Stimulated activated CD8-positive, alpha-beta memory T cell treated with anti-CD3 and anti-CD28 coated beads, Interleukin-7, amount 100 ng/mL, for 48 hours (primary cell): ENCODE data around the gene ARID3A.

ENCODE experiments used
- DNase-seq, 2 donors: peaks; one replicate each; pipeline ENCODE4 v3.0.0-alpha.2; 2020; ENCODE audit warnings: low read depth in 1 of 2; ENCODE audit errors: extremely low read depth in 1 of 2

ARID3A gene

DNA sequence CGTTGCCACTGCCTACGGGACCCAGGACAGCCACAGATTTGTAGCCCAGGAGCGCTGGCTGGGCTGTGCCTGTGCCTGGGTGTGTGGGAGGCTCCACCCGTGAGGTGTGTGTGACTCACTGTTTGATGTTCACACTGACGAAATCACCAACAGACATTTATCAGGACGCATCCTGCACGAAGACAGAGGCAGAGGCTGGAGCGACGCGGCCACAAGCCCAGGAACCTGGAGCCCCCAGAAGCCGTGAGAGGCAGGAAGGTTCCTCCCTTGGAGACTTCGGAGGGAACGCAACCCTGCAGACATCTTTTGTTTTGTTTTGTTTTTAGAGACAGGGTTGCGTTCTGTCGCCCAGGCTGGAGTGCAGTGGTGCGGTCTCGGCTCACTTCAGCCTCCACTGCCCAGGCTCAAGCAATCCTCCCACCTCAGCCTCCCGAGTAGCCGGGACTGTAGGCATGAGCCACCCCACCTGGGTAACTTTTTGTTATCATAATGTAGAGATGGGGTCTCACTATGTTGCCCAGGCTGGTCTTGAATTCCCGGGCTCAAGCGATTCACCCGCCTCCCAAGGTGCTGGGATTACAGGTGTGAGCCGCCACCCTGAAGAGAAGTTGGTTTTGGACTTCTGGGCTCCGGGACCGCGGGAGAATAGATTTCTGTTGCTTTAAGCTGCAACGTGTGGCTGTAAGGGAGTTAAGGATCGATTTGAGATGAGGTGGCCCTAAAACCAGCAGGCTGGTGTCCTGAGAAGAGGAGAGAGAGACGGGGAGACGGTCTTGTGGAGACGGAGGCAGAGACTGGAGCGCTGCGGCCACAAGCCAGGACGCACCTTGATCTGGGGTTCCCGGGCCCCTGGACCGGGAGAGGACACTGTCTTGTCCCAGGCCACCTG, 33.4 kb downstream of the ARID3A start:
- peak in 1 of 2 donors; percentile 35 for DNase-seq

DNA sequence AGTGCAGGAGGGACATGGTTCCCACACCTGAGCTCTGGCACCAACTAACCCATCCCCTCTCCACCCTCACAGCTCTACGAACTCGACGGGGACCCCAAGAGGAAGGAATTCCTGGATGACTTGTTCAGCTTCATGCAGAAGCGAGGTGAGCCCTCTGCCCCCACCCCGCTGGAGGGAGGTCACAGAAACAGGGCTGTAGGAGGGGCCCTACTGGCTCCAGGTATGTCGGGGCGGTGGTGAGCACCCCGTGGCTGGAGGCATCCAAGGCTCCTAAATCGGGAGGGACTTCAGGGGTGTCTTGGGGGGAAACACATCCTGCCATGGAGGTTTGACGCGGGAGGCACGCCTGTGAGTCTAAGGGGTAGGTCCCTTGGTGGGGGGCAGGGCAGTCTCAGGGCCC, 34.2 kb downstream of the ARID3A start:
- DNase-seq = no peak

DNA sequence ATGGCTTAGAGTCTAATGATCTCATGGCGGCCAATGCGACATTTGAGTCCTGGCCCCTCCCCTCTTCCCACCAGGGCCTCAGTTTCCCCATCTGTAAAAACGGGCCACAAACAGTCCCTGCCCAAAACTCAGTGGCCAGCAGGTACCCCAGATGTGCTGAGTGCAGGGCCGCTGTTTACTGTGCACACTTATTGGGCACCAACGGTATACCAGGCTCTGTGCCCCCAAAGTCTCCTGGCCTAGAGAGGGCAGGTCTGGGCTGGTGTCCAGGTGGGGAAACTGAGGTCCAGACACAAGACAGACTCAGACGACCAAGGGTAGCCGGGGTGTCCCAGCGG, 34.7 kb downstream of the ARID3A start:
- DNase-seq = no peak

DNA sequence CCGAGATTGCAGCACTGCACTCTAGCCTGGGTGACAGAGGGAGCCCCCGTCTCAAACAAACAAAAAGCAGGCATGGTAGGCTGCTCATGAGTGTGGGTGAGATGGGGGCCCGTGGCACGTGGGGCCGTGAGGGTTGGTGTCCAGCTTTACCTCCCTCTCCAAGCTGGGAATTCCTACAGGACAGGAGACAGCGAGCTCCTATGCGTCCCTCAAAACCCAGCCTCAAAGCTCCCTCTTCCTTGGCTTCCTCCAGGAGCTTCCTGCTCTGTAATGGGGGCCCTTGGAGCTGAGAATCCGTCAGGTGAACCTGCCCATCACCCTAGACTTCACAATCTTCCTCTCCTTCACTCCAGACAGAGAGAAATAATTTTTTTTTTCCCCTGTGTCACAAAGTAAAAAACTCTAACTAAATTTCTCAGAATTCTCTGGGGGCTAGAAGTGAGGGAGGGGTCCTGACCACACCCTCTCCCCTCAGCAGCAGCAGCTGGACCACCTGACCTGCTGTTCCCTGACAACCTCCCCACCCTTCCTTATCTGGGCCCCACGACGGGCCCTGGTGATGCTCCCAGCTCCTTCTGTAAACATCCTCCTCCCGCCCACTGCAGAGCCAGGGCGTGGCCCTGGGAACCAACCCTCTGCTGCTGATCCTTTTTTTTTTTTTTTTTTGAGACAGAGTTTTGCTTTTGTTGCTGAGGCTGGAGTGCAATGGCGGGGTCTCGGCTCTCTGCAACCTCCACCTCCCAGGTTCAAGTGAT, 36.2 kb downstream of the ARID3A start:
- DNase-seq = no peak

DNA sequence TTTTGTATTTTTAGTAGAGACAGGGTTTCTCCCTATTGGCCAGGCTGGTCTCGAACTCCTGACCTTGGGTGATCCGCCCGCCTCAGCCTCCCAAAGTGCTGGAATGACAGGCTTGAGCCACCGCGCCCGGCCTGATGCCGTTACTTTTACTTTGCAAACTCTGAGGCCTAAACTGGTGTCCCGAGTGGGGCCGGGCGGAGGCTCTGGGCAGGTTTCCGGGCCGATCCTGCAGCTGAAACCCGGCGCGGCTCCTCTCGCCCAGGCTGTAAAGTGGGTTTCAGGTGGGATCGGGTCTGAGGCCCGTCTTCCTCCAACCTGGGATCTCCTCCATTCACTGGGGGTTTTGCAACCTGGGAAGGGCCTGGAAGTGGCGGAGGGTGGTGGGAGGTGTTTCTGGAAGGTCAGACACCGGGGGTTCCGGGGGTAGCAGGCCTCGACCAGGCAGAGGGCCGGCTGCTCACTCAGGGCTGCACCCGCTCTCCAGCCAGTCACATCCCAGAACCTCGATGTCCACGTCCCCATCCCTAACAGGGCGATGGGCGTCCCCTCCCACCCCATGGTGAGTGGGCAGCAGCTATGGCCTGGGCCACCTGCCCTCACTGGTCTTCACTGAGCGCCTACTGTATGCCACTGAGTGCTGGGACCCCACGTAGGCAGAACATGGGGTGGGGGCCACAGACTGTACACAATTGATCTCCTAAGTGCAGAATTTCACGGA, 37.0 kb downstream of the ARID3A start:
- no peak for DNase-seq

DNA sequence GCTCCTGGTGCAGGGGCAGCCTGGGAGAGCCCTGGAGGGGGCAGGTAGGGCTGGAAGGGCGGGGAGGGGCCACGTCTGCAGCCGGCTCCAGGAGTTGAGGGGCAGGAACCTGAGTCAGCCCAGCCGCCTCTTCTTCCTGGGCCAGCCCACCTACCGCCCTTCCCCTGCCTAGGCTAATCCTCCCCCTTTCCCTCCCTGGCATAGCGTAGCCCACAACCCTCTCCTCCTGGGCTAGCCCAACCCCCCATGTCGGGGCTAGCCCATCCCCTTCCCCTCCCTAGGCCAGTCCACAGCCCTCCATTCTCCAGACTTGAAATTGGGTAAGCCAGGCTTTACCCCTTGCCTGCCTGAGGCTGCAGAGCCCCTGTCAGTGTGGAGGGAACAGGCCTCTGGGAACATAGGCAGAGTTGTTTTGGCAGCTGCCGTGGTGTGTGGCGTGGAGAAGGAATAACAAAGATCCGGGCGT, 37.7 kb downstream of the ARID3A start:
- no peak for DNase-seq

DNA sequence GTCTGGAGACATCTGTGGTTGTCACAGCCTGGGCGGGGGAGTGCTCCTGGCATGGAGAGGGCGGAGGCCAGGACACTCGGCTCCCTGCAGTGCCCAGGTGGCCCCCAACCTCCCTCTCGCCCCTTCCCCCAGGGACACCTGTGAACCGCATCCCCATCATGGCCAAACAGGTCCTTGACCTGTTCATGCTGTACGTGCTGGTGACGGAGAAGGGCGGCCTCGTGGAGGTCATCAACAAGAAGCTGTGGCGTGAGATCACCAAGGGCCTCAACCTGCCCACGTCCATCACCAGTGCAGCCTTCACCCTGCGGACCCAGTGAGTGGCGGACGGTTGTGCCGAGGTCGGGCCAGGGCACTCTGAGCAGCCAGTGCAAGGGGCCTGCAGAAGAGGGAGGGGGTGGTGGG, 38.3 kb downstream of the ARID3A start:
- no peak for DNase-seq

DNA sequence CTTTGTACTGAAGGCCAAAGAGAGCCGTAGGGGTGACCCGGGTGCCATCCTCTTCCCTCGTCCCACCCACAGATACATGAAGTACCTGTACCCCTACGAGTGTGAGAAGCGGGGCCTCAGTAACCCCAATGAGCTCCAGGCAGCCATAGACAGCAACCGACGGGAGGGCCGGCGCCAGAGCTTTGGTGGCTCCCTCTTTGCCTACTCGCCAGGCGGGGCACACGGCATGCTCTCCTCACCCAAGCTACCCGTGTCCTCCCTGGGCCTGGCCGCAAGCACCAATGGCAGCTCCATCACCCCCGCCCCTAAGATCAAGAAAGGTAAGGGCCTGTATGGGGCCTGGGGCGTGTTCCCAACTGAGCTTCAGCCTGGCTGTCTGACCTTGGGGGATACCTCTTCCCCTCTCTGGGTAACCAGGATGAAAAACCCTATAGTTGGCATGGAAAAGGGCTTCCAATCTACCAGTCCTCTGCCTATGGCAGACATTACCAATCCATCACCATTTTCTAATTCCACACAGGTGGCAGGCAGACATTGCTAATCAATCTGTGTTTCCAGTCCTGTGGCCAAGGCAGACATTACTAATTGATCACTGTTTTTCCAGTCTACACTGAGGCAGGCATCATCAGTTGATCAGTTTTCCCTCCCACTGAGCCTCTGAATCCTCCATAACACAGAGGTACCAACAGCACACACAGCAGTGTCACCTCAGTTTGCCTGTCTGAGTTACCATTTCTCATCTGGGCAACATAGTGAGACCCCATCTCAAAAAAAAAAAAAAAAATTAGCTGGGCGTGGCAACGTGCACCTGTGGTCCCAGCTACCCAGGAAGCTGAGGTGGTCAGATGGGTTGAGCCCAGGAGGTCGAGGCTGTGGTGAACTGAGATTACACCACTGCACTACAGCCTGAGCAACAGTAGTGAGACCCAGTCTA, 39.2 kb downstream of the ARID3A start:
- DNase-seq = no peak

DNA sequence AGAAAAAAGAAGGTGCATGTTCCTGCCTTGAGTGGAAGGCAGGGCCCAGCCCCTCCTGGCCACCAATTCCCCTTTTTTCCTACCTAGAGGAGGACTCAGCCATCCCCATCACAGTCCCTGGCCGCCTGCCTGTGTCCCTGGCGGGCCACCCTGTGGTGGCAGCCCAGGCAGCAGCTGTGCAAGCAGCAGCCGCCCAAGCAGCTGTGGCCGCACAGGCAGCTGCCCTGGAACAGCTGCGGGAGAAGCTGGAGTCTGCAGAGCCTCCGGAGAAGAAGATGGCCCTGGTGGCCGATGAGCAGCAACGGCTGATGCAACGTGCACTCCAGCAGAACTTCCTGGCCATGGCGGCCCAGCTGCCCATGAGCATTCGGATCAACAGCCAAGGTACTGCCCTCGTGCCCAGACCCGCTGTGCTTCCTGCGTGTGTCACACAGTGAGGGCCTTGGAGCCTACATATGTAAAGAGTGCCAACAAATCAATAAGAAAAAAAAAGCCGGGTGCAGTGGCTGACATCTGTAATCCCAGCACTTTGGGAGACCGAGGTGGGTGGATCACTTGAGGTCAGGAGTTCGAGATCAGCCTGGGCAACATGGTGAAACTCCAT, 40.8 kb downstream of the ARID3A start:
- no peak for DNase-seq

DNA sequence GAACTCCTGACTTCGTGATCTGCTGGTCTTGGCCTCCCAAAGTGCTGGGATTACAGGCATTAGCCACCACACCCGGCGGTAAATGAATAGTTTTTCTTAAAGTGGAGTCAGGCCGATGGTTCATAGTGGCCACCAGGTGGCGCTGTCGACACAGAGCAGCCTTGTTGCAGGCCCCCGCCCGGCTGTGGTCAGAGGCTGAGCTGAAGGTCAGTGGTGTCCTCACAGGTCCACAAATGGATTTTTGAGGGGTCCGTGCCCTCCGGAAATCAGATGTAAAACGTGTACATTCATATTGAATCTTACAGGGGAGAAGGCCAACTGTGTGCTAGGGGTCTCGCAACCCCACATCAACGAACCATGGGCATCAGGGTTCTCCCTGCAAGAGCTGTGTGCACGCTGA, 44.9 kb downstream of the ARID3A start:
- DNase-seq = no peak

DNA sequence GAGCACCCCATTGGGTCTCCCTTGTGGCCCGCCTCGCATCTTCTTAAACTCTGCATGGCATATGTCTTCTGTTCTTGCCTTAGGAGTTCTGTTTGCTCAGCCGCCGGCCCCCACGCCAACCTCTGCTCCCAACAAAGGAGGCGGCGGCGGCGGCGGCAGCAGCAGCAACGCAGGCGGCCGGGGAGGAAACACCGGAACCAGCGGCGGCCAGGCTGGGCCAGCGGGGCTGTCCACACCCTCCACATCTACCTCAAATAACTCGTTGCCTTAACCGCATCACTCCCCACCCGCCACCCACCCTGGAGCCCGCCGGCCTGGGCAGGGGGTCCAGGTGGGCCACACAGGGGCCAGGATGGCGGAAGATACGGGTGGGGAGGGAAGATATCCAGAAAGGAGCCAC, 46.0 kb downstream of the ARID3A start:
- no peak for DNase-seq

DNA sequence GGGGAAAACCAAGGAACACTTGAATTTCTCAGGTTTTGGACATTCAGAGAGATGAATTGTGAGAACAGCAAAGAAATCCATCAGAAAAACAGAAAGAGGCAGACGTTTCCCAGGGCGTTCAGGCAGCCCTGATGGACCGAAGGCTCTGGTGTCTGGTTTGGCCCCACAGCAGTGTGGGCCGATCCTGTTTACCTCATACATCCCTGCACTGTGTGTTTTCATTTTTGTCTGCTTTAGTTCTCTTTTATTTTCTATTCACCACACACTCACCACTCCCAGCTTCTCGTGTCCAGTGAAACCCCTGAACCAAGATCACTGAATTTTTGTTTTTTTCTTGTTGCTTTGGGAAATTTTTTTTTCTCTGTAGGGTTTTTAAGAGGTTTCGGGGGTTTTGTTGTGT, 46.4 kb downstream of the ARID3A start:
- DNase-seq = no peak

DNA sequence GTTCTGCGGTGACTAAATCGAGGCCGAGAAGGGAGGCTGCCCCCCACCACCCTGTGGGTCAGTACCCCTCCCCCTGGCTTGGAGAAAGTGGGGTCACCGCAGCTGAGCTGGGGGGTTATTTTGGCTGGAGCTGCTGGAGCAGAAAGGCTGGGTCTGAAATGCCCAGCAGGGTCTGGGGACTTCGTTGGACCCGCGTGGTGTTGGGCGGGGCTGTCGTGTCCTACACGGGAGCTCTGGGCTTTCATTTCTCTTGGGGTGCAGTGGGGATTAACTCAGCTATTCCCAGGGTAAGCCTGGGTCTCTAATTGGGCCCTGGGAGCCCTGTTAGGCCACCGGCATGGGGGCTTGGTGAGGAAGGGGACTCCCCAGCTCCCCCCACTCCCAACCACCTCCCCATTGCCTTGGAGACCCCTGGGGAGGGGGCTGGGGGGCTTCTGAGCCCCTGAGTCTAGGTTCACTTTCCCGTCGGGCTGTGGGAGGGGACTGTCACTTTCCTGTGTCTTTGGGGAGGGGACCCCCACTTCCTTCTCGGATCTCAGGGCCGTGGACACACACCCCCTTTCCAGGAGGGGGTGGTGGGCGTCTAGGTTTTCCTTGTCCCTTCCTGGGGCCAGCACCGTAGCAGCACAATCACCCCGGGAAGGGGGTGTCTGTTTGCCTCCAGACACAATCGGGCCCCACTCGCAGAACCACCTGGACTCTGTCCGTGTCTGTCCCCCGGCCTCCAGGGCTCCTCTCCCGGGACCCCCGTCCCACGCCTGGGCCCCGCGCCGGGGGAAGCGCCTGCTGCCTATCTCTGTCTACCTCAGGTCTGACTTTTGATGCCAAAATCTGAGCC, 48.1 kb downstream of the ARID3A start:
- no peak for DNase-seq

DNA sequence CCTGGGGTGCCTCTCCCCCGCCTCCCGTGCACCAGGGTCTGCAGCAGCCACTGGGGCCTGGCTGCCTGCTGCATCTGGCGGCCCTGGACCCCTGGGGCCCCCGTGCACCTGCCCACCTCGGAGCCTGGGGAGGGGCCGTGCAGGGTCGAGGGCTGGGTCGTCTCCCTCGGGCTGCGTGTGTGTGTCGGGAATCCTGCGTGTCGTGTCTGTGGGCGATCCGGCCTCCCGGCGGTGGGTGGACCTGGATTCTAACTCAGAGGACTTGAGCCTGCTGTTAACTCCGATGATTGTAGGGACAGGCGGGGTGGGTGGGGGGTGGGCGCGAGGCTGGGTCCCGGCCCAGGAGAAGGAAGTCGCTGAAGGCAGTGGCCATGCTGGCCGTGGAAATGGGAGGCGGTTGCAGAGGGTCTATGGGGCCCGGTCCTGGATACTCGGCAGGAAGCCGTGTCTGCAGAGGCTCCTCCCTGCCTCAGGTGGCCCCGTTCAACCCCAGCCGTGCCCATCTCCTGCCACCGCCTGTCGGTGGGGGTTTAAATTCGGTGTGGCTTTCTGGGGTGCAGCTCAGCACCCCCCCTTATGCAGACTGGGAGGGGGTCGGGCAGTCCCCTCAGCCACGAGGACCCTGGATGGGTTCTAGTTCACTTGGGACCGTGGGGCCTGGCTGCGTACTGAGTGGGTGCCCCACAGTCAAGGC, 48.9 kb downstream of the ARID3A start:
- DNase-seq = no peak

DNA sequence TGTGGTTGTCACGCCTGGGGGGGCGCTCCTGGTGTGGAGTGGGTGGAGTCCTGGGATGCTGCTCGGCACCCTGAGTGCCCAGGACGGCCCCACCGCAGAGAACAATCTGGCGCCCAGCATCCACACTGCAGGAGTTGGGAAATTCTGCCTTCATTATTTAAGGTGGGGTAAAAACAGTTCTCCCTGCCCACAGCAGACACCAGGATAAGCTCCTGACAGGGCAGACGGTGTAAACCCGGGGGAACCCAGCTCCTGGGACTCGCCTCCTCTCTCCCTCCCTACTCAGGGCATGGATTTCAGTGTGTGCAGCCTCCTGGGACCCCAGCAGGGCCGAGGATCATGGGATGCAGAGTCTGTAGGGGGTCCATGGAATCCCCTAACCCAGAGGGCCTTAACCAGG, 50.6 kb downstream of the ARID3A start:
- no peak for DNase-seq

DNA sequence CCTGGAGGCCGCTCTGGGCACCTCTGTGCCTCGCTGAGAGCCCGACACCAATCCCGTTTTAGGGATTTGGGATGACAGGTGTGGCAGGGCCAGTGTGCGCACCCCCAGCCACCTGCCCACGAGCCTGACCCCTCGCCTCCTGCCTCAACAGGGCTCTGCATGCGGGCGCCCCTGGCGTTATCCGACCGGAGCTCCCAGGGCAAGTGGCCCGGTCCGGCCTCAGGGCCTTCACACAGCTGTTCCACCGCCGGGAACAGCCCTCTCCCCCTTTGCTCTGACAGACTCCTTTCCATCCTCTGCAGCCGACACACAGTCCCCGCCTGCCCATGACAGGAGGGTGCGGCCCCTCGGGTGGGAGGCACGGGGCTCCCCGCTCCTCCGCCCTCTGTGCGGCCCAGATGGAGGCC, 51.2 kb downstream of the ARID3A start:
- DNase-seq = no peak

DNA sequence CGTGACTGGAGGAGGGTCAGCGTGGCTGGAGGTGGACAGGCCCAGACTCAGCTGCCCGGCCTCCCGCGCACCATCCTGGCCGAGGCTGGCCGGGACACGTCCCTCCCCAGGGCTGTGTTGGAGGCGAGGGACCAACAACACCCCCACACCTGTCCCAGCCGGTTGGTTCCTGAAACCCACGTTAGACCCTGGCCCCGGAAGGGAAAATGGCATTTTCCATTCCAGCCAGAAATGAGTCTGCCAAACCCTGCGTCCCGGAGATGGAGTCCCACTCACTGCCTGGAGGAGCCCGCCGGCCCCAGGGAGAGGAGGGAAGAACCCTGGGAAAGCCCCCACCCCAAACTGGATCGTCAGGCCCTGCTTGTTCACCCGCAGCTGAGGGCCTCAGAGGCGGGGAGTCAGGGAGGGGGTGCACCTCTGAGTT, 53.5 kb downstream of the ARID3A start:
- no peak for DNase-seq

DNA sequence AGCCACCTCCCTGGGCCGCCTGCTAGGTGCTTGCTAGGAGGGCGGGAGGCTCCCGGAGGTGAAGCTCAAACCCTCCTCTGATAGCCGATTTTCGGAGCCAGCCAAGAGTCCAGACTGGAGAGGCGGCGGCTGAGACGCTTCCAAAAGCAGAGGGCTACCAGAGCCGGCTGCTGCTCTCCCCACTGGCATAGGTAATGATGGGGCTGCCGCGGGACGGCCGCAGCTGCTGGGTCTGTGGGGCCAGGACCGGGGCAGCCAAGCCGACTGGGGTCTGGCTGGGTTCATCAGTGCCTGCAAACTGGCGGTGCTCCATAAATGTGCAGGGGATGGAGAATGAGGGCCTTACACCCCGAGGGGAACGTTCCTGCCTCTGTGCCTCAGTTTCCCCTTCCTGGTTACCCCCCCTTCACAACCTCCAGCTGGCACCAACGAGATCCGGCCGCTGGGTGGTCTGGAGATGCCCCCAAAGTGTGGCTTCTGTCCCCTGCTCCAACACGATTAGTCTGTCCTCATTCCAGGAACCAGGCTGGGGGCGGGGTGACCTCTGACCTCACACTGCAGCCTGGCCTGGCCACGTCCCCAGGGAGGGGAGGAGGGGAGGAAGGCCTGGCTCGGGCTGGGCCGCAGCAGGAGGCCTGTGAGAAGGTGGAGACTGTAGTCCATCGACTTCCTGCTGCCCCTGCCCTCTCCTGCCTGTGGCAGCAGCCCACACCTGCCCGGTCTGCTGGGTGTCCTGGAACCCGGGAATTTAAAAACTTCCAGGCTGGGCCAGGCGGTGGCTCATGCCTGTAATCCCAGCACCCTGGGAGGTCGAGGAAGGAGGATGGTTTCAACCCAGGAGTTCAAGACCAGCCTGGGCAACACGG, 54.5 kb downstream of the ARID3A start:
- no peak for DNase-seq
